ENCODE results near the gene CEP152.

The CEP152 gene

GRCh38 chr15:48785712-48786111, 25.2 kb downstream of the CEP152 start:
- no peak overlapping the region for H3K27ac ChIP-seq (ENCODE audit: low read depth, low read length)

GRCh38 chr15:48785195-48785594, 25.7 kb downstream of the CEP152 start:
- Histone ChIP-seq H3K27me3 (ENCODE audit: control insufficient read depth in 1 of 2, insufficient read depth in 2 of 2, low read length in 2 of 2) (no peaks in the 10 kb centered on the region), H3K4me3 (ENCODE audit: low read depth in 1 of 2, low read length in 2 of 2) (no peak overlapping the region), H3K4me1 (ENCODE audit: insufficient read depth, low read length) (no peaks in the 10 kb centered on the region), H3K36me3 (ENCODE audit: insufficient read depth, low read length) (peaks cover 9% of the 10 kb centered on the region), H3K9ac (ENCODE audit: low read length) (no peak overlapping the region), H3K9me3 (ENCODE audit: low read length) (no peaks in the 10 kb centered on the region), H3K27ac (ENCODE audit: low read depth, low read length) (no peak overlapping the region)

More at GRCh38 chr15:48785712-48786111, 25.2 kb downstream of the CEP152 start:
- H3K9me3 ChIP-seq (ENCODE audit: low read length), result no peaks in the 10 kb centered on the region
- no peaks in the 10 kb centered on the region for H3K27me3 ChIP-seq (ENCODE audit: control insufficient read depth in 1 of 2, insufficient read depth in 2 of 2, low read length in 2 of 2)
- H3K36me3 ChIP-seq (ENCODE audit: insufficient read depth, low read length), result peaks cover 9% of the 10 kb centered on the region
- no peak overlapping the region for H3K9ac ChIP-seq (ENCODE audit: low read length)
- H3K4me3 ChIP-seq (ENCODE audit: low read depth in 1 of 2, low read length in 2 of 2), result no peak overlapping the region
- H3K4me1 ChIP-seq (ENCODE audit: insufficient read depth, low read length), result no peaks in the 10 kb centered on the region

- H3K4me1 ChIP-seq (ENCODE audit: insufficient read depth, low read length), result no peaks in the 10 kb centered on the region
- no peak overlapping the region for H3K27ac ChIP-seq (ENCODE audit: low read depth, low read length)
- H3K36me3 ChIP-seq (ENCODE audit: insufficient read depth, low read length), result peaks cover 9% of the 10 kb centered on the region
- no peaks in the 10 kb centered on the region for H3K27me3 ChIP-seq (ENCODE audit: control insufficient read depth in 1 of 2, insufficient read depth in 2 of 2, low read length in 2 of 2)
- no peaks in the 10 kb centered on the region for H3K9me3 ChIP-seq (ENCODE audit: low read length)
- no peak overlapping the region for H3K4me3 ChIP-seq (ENCODE audit: low read depth in 1 of 2, low read length in 2 of 2)
- no peak overlapping the region for H3K9ac ChIP-seq (ENCODE audit: low read length)
Measured at GRCh38 chr15:48784756-48785155, 26.1 kb downstream of the CEP152 start.

DNA sequence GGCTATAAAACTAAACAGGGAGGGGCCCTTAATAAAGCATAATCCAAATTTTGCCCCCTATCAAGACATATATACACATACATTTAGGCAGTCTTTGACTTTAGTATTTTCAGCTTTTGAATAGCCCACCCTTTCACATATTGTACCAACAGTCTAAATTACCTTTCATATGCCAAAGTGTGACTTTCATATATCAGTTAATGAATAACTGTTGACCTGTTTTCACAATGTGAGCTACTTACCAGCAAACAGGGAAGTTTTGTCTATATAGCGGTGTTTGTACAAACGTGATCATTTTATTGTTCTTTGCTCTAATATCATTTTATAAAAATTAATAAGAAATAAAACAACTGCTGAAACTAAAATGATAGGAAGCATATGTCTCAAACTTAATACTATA, 28.0 kb downstream of the CEP152 start:
- H3K36me3 ChIP-seq (ENCODE audit: insufficient read depth, low read length), result peaks cover 9% of the 10 kb centered on the region
- H3K9me3 ChIP-seq (ENCODE audit: low read length), result no peaks in the 10 kb centered on the region
- no peak overlapping the region for H3K4me3 ChIP-seq (ENCODE audit: low read depth in 1 of 2, low read length in 2 of 2)
- no peaks in the 10 kb centered on the region for H3K4me1 ChIP-seq (ENCODE audit: insufficient read depth, low read length)
- H3K27me3 ChIP-seq (ENCODE audit: control insufficient read depth in 1 of 2, insufficient read depth in 2 of 2, low read length in 2 of 2), result no peaks in the 10 kb centered on the region
- H3K27ac ChIP-seq (ENCODE audit: low read depth, low read length), result no peak overlapping the region
- no peak overlapping the region for H3K9ac ChIP-seq (ENCODE audit: low read length)

DNA sequence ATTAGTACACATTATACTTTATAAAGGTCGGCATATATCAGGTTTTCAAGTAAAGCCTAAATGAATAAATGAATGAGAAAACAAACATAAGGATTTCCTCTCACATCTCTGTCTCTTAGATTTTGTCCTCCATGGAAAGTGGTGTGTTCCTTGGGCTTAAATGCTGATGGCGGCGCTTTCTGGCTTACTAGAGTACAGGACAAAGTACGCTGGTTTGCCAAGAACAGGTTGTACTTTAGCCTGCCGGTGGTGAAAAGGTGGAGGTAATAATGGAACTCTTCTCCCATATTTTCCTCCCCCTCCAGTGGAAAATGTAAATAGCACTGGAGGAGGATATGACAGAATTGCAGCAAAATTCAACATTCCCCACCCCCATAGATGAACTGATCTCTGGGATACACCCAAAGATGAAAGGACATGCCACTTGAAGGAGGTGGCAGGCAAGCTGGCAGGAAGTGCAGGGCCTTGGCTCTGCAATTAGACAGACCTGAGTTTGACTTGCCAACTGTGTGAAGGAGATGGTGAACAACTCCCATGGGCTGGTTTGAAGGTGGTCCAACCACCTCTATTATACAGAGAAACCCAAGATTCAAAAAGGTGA, 29.3 kb downstream of the CEP152 start:
- H3K4me3 ChIP-seq (ENCODE audit: low read depth in 1 of 2, low read length in 2 of 2), result no peak overlapping the region
- H3K36me3 ChIP-seq (ENCODE audit: insufficient read depth, low read length), result peaks cover 9% of the 10 kb centered on the region
- no peaks in the 10 kb centered on the region for H3K9me3 ChIP-seq (ENCODE audit: low read length)
- H3K4me1 ChIP-seq (ENCODE audit: insufficient read depth, low read length), result no peaks in the 10 kb centered on the region
- no peak overlapping the region for H3K27ac ChIP-seq (ENCODE audit: low read depth, low read length)
- H3K9ac ChIP-seq (ENCODE audit: low read length), result no peak overlapping the region
- H3K27me3 ChIP-seq (ENCODE audit: control insufficient read depth in 1 of 2, insufficient read depth in 2 of 2, low read length in 2 of 2), result no peaks in the 10 kb centered on the region

- Histone ChIP-seq H3K27me3 (ENCODE audit: control insufficient read depth in 1 of 2, insufficient read depth in 2 of 2, low read length in 2 of 2) (no peaks in the 10 kb centered on the region), H3K9me3 (ENCODE audit: low read length) (no peaks in the 10 kb centered on the region), H3K36me3 (ENCODE audit: insufficient read depth, low read length) (peaks cover 9% of the 10 kb centered on the region), H3K4me3 (ENCODE audit: low read depth in 1 of 2, low read length in 2 of 2) (no peak overlapping the region), H3K4me1 (ENCODE audit: insufficient read depth, low read length) (no peaks in the 10 kb centered on the region), H3K9ac (ENCODE audit: low read length) (no peak overlapping the region), H3K27ac (ENCODE audit: low read depth, low read length) (no peak overlapping the region)
Measured at GRCh38 chr15:48781017-48781416, 29.9 kb downstream of the CEP152 start.

DNA sequence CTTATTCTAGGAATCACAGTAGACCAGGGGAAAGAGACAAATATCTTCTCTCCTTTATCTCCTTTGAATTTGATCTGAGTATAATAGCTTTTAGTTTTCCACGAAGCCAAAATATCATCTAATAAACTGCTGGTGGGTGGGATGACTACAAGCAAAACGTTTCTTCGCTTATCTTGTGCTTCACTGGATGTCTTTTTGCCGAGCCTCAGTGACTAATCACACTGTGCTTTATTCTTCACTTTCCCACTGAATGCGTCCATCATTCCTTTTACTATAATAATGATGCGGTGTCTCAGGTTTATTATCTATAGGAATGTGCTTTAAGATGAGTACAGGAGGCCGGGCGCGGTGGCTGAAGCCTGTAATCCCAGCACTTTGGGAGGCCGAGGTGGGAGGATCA, 32.5 kb downstream of the CEP152 start:
- Histone ChIP-seq H3K27me3 (ENCODE audit: control insufficient read depth in 1 of 2, insufficient read depth in 2 of 2, low read length in 2 of 2) (no peaks in the 10 kb centered on the region), H3K27ac (ENCODE audit: low read depth, low read length) (no peak overlapping the region), H3K9ac (ENCODE audit: low read length) (no peak overlapping the region), H3K4me1 (ENCODE audit: insufficient read depth, low read length) (no peaks in the 10 kb centered on the region), H3K36me3 (ENCODE audit: insufficient read depth, low read length) (peaks cover 9% of the 10 kb centered on the region), H3K9me3 (ENCODE audit: low read length) (no peaks in the 10 kb centered on the region), H3K4me3 (ENCODE audit: low read depth in 1 of 2, low read length in 2 of 2) (no peak overlapping the region)

- no peaks in the 10 kb centered on the region for H3K9me3 ChIP-seq (ENCODE audit: low read length)
- no peaks in the 10 kb centered on the region for H3K27me3 ChIP-seq (ENCODE audit: control insufficient read depth in 1 of 2, insufficient read depth in 2 of 2, low read length in 2 of 2)
- no peak overlapping the region for H3K27ac ChIP-seq (ENCODE audit: low read depth, low read length)
- no peaks in the 10 kb centered on the region for H3K4me1 ChIP-seq (ENCODE audit: insufficient read depth, low read length)
- H3K4me3 ChIP-seq (ENCODE audit: low read depth in 1 of 2, low read length in 2 of 2), result no peak overlapping the region
- H3K36me3 ChIP-seq (ENCODE audit: insufficient read depth, low read length), result peaks cover 9% of the 10 kb centered on the region
- no peak overlapping the region for H3K9ac ChIP-seq (ENCODE audit: low read length)
Measured at GRCh38 chr15:48777645-48778330, 33.1 kb downstream of the CEP152 start.

DNA sequence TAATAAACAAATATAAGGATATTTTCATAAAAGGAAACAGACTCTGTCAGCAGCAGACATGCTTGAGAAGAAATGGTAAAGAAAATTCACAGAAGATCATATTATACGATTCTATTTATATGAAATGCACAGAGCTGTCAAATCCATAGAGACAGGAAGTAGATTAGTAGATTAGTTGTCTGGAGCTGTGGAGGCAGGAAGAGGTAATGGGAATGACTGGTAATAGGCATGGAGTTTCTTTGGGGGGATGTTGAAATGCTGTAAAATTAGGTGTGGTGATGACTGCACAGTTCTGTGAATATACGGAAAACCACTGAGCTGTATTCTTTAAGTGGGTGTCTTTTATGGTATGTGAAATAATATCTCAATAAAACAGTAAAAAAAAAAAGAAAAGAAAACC, 35.3 kb downstream of the CEP152 start:
- Histone ChIP-seq H3K36me3 (ENCODE audit: insufficient read depth, low read length) (no peaks in the 10 kb centered on the region), H3K9ac (ENCODE audit: low read length) (no peak overlapping the region), H3K4me3 (ENCODE audit: low read depth in 1 of 2, low read length in 2 of 2) (no peak overlapping the region), H3K27ac (ENCODE audit: low read depth, low read length) (no peak overlapping the region), H3K27me3 (ENCODE audit: control insufficient read depth in 1 of 2, insufficient read depth in 2 of 2, low read length in 2 of 2) (no peaks in the 10 kb centered on the region), H3K4me1 (ENCODE audit: insufficient read depth, low read length) (no peaks in the 10 kb centered on the region), H3K9me3 (ENCODE audit: low read length) (no peaks in the 10 kb centered on the region)

DNA sequence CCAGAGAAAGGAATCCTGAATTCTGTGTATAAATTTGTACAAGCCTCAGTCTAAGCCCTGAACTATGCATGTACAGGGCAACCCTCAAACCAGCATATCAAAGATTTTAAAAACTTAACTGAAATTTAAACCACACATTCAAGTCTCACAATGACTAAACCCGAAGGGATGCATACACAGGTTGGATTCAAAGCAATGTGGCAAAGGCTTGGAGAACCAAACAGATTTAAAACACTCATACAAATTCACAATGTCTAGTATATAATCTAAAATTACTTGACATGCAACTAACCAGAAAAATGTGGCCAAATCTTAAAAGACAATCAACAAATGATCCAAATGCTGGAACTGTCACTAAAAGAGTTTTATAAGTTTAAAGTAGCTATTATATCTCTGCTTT, 36.4 kb downstream of the CEP152 start:
- Histone ChIP-seq H3K4me3 (ENCODE audit: low read depth in 1 of 2, low read length in 2 of 2) (no peak overlapping the region), H3K9me3 (ENCODE audit: low read length) (no peaks in the 10 kb centered on the region), H3K27me3 (ENCODE audit: control insufficient read depth in 1 of 2, insufficient read depth in 2 of 2, low read length in 2 of 2) (no peaks in the 10 kb centered on the region), H3K9ac (ENCODE audit: low read length) (no peak overlapping the region), H3K27ac (ENCODE audit: low read depth, low read length) (no peak overlapping the region), H3K36me3 (ENCODE audit: insufficient read depth, low read length) (no peaks in the 10 kb centered on the region), H3K4me1 (ENCODE audit: insufficient read depth, low read length) (no peaks in the 10 kb centered on the region)

DNA sequence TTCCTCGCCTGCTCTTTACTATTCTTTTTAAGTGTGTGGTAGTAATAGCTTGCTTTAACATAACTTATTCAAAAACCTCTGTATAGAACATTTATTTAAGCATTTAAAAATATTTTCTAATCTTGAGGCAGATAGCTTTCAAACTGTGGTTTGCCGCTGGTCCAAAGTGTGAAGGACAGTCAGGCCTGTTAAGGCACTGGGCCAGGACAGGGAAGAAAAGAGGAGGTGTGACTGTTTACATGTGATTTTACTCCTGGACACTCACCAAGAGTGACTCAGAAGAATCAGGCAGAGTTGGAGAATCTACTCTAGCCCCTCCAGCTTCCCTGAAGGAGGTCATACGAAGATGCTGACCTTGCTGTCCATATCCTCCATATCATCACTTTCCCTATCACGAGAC, 44.7 kb downstream of the CEP152 start:
- no peak overlapping the region for H3K4me3 ChIP-seq (ENCODE audit: low read depth in 1 of 2, low read length in 2 of 2)
- no peaks in the 10 kb centered on the region for H3K27me3 ChIP-seq (ENCODE audit: control insufficient read depth in 1 of 2, insufficient read depth in 2 of 2, low read length in 2 of 2)
- H3K36me3 ChIP-seq (ENCODE audit: insufficient read depth, low read length), result peaks cover 7% of the 10 kb centered on the region
- no peaks in the 10 kb centered on the region for H3K4me1 ChIP-seq (ENCODE audit: insufficient read depth, low read length)
- no peaks in the 10 kb centered on the region for H3K9me3 ChIP-seq (ENCODE audit: low read length)
- no peak overlapping the region for H3K9ac ChIP-seq (ENCODE audit: low read length)
- no peak overlapping the region for H3K27ac ChIP-seq (ENCODE audit: low read depth, low read length)

- Histone ChIP-seq H3K9ac (ENCODE audit: low read length) (no peak overlapping the region), H3K36me3 (ENCODE audit: insufficient read depth, low read length) (peaks cover 7% of the 10 kb centered on the region), H3K27ac (ENCODE audit: low read depth, low read length) (no peak overlapping the region), H3K4me3 (ENCODE audit: low read depth in 1 of 2, low read length in 2 of 2) (no peak overlapping the region), H3K9me3 (ENCODE audit: low read length) (no peaks in the 10 kb centered on the region), H3K27me3 (ENCODE audit: control insufficient read depth in 1 of 2, insufficient read depth in 2 of 2, low read length in 2 of 2) (no peaks in the 10 kb centered on the region), H3K4me1 (ENCODE audit: insufficient read depth, low read length) (no peaks in the 10 kb centered on the region)
Measured at GRCh38 chr15:48765022-48765421, 45.8 kb downstream of the CEP152 start.
